NCI-H2107 treated with DMSO at 0.1 percent for 48 hours (cell line): ENCODE data around the gene SLC39A13.

Experiments used
- DNase-seq: peaks from one replicate; lab custom pipeline; 2025; ENCODE audit not compliant: unreplicated experiment; lab: John Stamatoyannopoulos, UW

The SLC39A13 gene

GRCh38 chr11:47426062-47426956 is 17.9 kb downstream of the SLC39A13 start, which contains the start of gene PSMC3:
Gene PSMC3, minus strand, starts transcription at chr11:47426439. Its CDS starts 160 bp downstream, at chr11:47426279.
- DNase-seq: peak; percentile 90

GRCh38 chr11:47430524-47430923 is 22.1 kb downstream of the SLC39A13 start:
- DNase-seq: no peak

- no peak for DNase-seq
Measured at GRCh38 chr11:47431356-47432083, 23.1 kb downstream of the SLC39A13 start.

GRCh38 chr11:47433157-47433556 is 24.8 kb downstream of the SLC39A13 start:
- DNase-seq: no peak

- DNase-seq: no peak
Measured at GRCh38 chr11:47434011-47434786, 25.8 kb downstream of the SLC39A13 start.

- no peak for DNase-seq
Measured at GRCh38 chr11:47435687-47436086, 27.3 kb downstream of the SLC39A13 start.

GRCh38 chr11:47436726-47437125 is 28.3 kb downstream of the SLC39A13 start:
- DNase-seq: no peak

GRCh38 chr11:47437218-47437745 is 28.9 kb downstream of the SLC39A13 start:
- DNase-seq: no peak

GRCh38 chr11:47437746-47438418 is 29.5 kb downstream of the SLC39A13 start:
- DNase-seq: peak; percentile 9

- DNase-seq: no peak
Measured at GRCh38 chr11:47438721-47439120, 30.3 kb downstream of the SLC39A13 start.

- no peak for DNase-seq
Measured at GRCh38 chr11:47440054-47440476, 31.7 kb downstream of the SLC39A13 start.

GRCh38 chr11:47441421-47441820 is 33.0 kb downstream of the SLC39A13 start:
- no peak for DNase-seq

GRCh38 chr11:47442514-47442913 is 34.1 kb downstream of the SLC39A13 start:
- no peak for DNase-seq

- DNase-seq: peak; percentile 79
Measured at GRCh38 chr11:47443028-47443700, 34.8 kb downstream of the SLC39A13 start.

GRCh38 chr11:47443817-47444216 is 35.4 kb downstream of the SLC39A13 start:
- DNase-seq: no peak

- no peak for DNase-seq
Measured at GRCh38 chr11:47445840-47446239, 37.5 kb downstream of the SLC39A13 start.

- DNase-seq: no peak
Measured at GRCh38 chr11:47446833-47447232, 38.4 kb downstream of the SLC39A13 start.

- DNase-seq: no peak
Measured at GRCh38 chr11:47447906-47448305, 39.5 kb downstream of the SLC39A13 start.

- no peak for DNase-seq
Measured at GRCh38 chr11:47448566-47449427, 40.4 kb downstream of the SLC39A13 start, which contains the start of gene RAPSN. Gene RAPSN, minus strand, starts transcription at chr11:47449136. Its CDS starts 172 bp downstream, at chr11:47448964.
